K562 treated with DMSO at 1 percent for 12 hours (cell line): Measurements from ENCODE around the gene DHFR. TPM values are rescaled to one million over a fixed set of nuclear protein-coding genes. Genes with fewer than 3 reads are reported as not detected.

Experiments
- total RNA-seq: library from RNA; unstranded; fragments of 300-600 nt; gene quantifications from 2 replicates; pipeline ENCODE4 v1.2.3, GENCODE V29; 2022; ENCODE audit not compliant: insufficient read depth

Gene DHFR
- total RNA-seq, result 28.0 and 68.5 TPM in 2 replicates

GRCh38 chr5:80654391-80655230, at the start of gene DHFR, which contains the start of gene MSH3:
Gene DHFR, minus strand, starts transcription at chr5:80654983. Its CDS starts 494 bp downstream, at chr5:80654489.
Gene MSH3, plus strand, starts transcription at chr5:80654652. Its CDS starts 76 bp downstream, at chr5:80654728.

Other genes starting within 250 kb of the DHFR start
- 10.0 and 18.9 TPM in 2 replicates for gene ZFYVE16, start 246.9 kb downstream of the DHFR start, total RNA-seq
- not detected in 2 replicates for gene FAM151B, start 166.9 kb downstream of the DHFR start, total RNA-seq
- not detected in 2 replicates for gene ANKRD34B, start 84.7 kb downstream of the DHFR start, total RNA-seq
- 3.4 and 10.5 TPM in 2 replicates for gene MSH3, start 331 bp downstream of the DHFR start, total RNA-seq